K562 (cell line): ENCODE measurements around the gene NTN3. TPM values are rescaled to one million over a fixed set of nuclear protein-coding genes. Genes with fewer than 3 reads are reported as not detected.

Experiments used
- ESRRA ChIP-seq: fragments of 450-650 bp; IDR thresholded peaks from 2 replicates; pipeline ENCODE4 v1.6.1; 2014; ENCODE audit warnings: low read depth, mild to moderate bottlenecking, moderate library complexity, borderline replicate concordance
- HDGF ChIP-seq: fragments of 450-650 bp; IDR thresholded peaks from 2 replicates; pipeline ENCODE4 v1.6.1; 2016
- NFRKB ChIP-seq: fragments of 450-650 bp; IDR thresholded peaks from 2 replicates; pipeline ENCODE4 v1.6.1; 2016; ENCODE audit warnings: low read depth
- NR4A1 ChIP-seq, 2 experiments: fragments of 250-450 bp in 1 of 2; fragments of 450-650 bp in 1 of 2; sonication (Bioruptor Pico) in 1 of 2; IDR thresholded peaks; 2 replicates each; pipeline versions ENCODE4 v1.4.0 to v1.6.1; 2016 to 2020; ENCODE audit warnings: mild to moderate bottlenecking in 2 of 2, missing compliant biosample characterization in 1 of 2, missing genetic modification characterization in 1 of 2, moderate library complexity in 1 of 2
- RFX7 ChIP-seq: fragments of 250-450 bp; sonication (Bioruptor Pico); IDR thresholded peaks from 2 replicates; pipeline ENCODE4 v1.5.1; 2021; ENCODE audit warnings: mild to moderate bottlenecking
- TCF7L2 ChIP-seq: fragments of 150-350 bp; IDR thresholded peaks from 2 replicates; pipeline ENCODE4 v1.6.1; 2016; ENCODE audit warnings: low read depth, mild to moderate bottlenecking, low read length, moderate library complexity
- ZBTB40 ChIP-seq, 2 experiments: fragments of 450-650 bp in 1 of 2; sonication (generic) in 1 of 2; formaldehyde crosslinking in 1 of 2; IDR thresholded peaks; 2 replicates each; pipeline versions ENCODE4 v1.7.1 to v1.9.0; 2016 to 2022; ENCODE audit warnings: inconsistent platforms in 1 of 2, mild to moderate bottlenecking in 1 of 2, missing genetic modification reagents in 1 of 2
- ZBTB5 ChIP-seq: fragments of 450-650 bp; IDR thresholded peaks from 2 replicates; pipeline ENCODE4 v1.6.1; 2017; ENCODE audit warnings: antibody characterized with exemption
- ZNF282 ChIP-seq: sonication (generic); formaldehyde crosslinking; IDR thresholded peaks from 2 replicates; pipeline ENCODE4 v1.8.1; 2023; ENCODE audit warnings: missing genetic modification reagents
- polyA plus RNA-seq, 8 experiments: library from polyadenylated mRNA; depleted of rRNA in 4 of 8; stranded (reverse) in 5 of 8; unstranded in 3 of 8; fragments of >200 nt; fragmentation: Nextera tagmentation in 2 of 8; fragmentation: Illumina TruSeq in 1 of 8; extraction: Ambion mirVana in 2 of 8; extraction: Trizol in 1 of 8; gene quantifications; 2 replicates each; pipeline versions ENCODE4 v1.2.1 to v1.2.3, GENCODE V29; 2011 to 2014; ENCODE audit warnings: inconsistent platforms in 1 of 8, missing spikeins in 1 of 8
- total RNA-seq, 7 experiments: library from RNA; depleted of rRNA in 6 of 7; stranded (reverse); fragments of >200 nt in 6 of 7; fragmentation: Illumina TruSeq in 2 of 7; extraction: Trizol in 2 of 7; gene quantifications; 2 replicates each; pipeline versions ENCODE4 v1.2.1 to v1.2.3, GENCODE V29; 2011 to 2021; ENCODE audit warnings: low replicate concordance in 1 of 7

Gene NTN3
- total and polyA plus RNA-seq, 9 of the 15 experiments (the other 6 are each of a cell fraction or from before 2014, with no cell fraction given), result not detected

GRCh38 chr16:2511996-2512734, 41.1 kb downstream of the NTN3 start (continued):
- no peak for TF ChIP-seq ZBTB40 (IDR thresholded peaks at IDR 0.05)
- no peak for TF ChIP-seq ZBTB40 (CRISPR knock-in tag; IDR thresholded peaks at IDR 0.05)
- TF ChIP-seq ESRRA, result peak; percentile 88
- TF ChIP-seq NR4A1 (CRISPR knock-in tag; IDR thresholded peaks at IDR 0.05), result no peak
- no peak for TF ChIP-seq NR4A1 (tag; IDR thresholded peaks at IDR 0.05)
- no peak for TF ChIP-seq TCF7L2
- TF ChIP-seq ZBTB5, result 0 out of 2 replicates have a peak, but pooled peaks have one; percentile 15
- TF ChIP-seq NFRKB, result 0 out of 2 replicates have a peak, but pooled peaks have one; percentile 15
- TF ChIP-seq HDGF, result peak; percentile 75; the same call in 1 of the 2 replicates
- TF ChIP-seq ZNF282 (CRISPR knock-in tag), result 0 out of 2 replicates have a peak, but pooled peaks have one; percentile 0
- 0 out of 2 replicates have a peak, but pooled peaks have one; percentile 21 for TF ChIP-seq RFX7 (CRISPR knock-in tag)
- TF ChIP-seq, all 486 proteins: peak for 11
